A204.1 (cell line): Measurements from ENCODE around the gene GLIS1.

Experiments used
- FAIRE-seq: peaks from 2 replicates; lab custom pipeline; 2012; peaks lifted over from hg19 to GRCh38; lab: Jason Lieb, UNC

Gene GLIS1

GRCh38 chr1:53544728-53545515 lies 194.0 kb downstream of the GLIS1 start:
- FAIRE-seq = no peak

DNA sequence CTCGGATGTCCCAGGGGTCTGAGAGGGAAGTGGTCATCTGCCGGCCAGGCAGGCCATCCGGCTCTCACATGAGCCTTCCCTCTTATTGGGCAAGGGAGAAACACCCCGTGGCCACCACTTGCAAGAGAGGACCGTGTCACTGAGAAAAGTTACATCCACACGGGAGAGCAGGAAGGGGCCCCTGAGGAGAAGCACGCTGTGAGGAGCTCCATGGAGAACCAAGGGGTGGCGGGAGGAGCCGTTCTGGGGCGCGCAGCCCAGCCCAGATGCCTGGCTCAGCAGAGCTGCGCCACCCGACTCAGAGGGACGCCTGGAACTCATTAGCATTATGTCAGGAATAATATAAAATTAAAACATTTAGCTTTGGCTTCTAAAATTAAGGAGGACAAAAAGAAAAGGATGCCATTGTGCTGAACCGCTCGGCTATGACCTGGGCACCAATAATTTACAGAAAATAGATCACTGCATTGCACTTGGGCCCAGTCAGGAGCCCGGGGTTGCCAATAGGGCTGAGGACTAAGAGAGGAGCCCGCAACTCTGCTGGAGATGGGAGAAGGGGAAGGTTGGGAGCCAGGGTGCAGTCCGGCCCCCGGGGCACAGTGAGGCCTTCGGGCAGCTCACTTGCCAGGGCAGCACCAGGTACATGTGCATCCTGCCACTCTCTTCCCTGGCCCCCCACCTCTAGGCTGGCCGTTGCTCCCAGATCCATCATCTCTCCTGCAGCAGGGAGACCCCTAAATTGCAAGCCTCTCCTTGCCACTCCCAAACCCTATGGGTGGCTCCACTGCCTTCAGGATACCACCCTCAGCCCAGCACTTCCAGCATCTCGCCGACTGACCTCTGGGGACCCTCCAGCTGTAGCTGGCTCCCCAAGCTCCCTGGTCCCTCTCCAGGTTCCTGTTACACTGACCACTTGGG lies 194.9 kb downstream of the GLIS1 start:
- no peak for FAIRE-seq

DNA sequence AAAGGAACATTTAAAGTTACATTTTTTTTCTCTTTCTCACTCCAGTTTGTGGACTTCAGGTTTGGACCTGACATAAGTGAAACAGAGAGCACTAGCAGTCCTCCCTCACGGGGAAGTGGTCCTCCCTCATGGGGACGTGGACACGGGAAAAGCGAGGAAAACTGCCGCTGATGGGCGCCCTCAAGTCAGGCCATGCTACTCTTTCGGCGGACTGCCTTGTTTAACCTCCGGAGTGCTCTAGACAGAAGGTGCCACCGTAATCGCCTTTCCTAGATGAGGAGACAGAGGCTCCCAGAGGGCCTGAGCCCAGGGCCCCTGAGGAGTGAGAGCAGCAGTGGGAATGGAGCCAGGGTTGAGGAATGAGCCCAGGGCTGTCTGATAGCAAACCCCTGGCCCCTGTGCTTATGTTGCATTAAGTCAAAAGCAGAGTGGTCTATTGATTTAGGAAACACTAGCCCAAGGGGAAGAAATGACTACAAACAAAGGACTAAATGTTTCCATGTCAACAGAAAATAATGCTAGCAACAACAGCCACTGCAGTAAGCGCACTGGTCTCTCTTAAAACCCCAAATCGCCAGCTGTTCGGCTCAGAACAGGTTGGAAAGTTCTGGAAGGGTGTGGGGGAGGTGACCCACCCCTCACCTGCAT lies 195.7 kb downstream of the GLIS1 start:
- no peak for FAIRE-seq

GRCh38 chr1:53542551-53542950 lies 196.4 kb downstream of the GLIS1 start:
- no peak for FAIRE-seq

- no peak for FAIRE-seq
Measured at GRCh38 chr1:53541761-53542550, 197.0 kb downstream of the GLIS1 start.

DNA sequence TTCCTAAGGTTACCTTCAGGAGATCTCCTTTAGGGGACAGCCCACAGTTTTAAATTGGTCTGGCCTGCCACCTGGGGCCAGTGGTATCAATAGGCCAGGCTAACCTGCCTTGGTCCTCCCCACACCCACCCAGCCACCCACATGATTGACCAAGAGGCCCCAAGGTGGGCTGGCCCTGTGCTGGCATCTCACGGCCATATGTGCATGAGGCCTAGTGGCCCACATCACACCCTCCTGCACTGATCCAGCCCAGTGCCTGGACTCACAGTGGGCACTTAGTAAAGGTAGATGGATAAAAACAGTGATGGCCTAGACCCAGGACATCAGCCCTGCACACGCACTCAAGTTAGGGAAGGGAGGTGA lies 197.7 kb downstream of the GLIS1 start:
- FAIRE-seq = no peak

DNA sequence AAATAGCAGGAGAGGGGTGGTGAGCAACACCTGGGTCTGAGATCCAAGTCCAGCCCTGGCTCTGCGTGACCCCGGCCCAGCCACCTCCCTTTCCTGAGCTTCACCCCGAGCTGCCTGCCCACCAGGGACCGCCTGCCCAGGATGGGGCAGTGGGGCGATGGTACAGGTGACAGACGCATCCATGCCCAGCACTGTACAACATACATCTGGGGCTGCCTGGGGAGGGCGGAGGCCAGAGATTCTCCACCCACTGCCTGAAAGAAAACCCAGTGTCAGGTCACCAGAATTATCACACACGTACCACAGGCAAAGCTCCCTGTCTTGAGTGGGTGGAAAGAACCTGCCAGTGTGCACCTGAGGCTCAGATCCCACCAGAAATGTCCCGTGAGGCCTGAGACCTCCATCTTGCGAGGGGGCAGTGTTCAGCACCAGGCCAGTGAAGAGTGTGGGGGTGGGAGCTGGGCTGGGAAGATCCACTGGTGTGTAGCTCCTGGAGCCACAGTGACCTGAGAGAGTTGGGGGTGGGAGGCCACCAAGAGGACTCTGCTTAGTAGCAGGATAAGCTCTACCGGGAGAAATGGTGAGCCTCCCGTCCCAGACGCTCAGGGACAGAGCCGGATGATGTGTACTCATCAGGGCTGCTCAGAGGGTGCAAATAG lies 198.2 kb downstream of the GLIS1 start:
- FAIRE-seq = no peak

DNA sequence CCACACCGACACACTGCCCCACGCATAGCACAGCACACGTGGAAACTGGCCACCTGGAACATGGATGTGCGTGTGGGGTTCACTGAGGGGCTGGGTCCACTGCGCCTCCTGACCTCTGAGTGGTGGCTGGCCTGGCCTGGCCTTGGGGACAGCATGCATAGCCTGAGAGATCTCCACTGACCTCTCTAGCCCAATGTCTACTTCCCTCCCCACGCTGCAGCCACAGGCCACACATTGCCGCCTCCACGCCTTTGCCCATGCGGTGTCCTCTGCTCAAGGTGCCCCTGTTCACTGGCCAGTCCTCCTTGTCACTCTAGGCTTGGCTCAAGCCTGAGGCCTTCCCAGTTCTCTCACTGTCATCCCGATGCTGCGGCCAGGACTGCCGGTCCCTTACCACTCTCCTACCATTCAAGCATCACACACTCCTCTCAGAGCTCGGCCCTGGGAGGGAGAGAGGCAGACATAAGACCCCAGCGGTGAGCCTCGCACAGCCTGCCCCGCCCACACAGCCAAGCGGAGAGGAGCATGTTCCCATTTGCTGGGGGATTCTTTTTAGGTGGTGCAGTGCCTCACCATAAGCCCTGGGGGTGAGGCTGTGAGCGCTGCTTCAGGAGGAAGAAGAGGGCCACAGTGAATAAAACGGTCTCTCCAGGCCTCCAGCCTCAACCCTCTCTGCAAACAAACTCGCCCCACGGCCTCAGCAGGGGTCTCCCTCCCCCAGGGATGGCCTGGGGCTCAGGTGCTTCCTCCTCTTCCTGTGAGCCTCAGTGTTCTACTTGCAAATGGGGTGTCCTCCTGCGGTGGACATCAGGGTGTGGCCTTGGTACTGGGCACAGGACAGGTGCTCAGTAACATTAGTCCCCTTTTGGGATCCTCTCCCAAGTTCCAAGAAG lies 199.0 kb downstream of the GLIS1 start:
- FAIRE-seq = no peak

DNA sequence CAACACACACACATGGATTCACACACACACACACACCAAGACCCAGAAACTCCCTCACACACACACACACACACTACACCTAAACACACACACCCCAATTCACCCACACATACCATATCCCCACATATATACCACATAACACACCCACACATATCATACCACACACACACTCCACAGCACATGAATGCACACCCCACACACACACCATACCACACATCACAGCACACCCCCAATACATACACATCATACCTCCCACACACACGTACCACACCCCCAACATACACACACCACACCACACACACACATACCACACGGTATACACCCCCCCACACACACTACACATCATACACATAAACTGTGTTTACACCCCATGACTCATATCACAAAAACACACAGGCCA lies 199.7 kb downstream of the GLIS1 start:
- FAIRE-seq = no peak

DNA sequence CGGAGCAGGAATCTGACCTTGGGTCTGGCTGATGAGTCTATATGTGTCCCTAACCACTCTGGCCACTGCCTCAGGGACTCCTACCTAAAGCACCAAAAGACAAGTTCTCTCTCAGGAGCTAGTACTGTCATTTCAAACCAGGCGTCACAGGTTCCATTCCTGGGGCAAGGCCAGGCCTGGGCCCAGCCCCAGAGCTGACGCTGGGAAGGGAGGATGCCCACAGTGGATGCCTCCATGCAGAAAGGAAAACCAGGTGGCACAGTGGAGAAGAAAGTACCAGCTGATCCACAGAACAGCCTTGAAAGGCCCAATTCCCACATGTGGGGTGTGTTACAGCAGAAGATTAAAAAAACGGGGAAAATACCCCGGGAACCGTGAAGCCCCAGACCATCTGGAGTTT lies 202.4 kb downstream of the GLIS1 start:
- no peak for FAIRE-seq

- FAIRE-seq = no peak
Measured at GRCh38 chr1:53535846-53536245, 203.1 kb downstream of the GLIS1 start.

- no peak for FAIRE-seq
Measured at GRCh38 chr1:53535226-53535625, 203.7 kb downstream of the GLIS1 start.

- no peak for FAIRE-seq
Measured at GRCh38 chr1:53532912-53533311, 206.1 kb downstream of the GLIS1 start.

DNA sequence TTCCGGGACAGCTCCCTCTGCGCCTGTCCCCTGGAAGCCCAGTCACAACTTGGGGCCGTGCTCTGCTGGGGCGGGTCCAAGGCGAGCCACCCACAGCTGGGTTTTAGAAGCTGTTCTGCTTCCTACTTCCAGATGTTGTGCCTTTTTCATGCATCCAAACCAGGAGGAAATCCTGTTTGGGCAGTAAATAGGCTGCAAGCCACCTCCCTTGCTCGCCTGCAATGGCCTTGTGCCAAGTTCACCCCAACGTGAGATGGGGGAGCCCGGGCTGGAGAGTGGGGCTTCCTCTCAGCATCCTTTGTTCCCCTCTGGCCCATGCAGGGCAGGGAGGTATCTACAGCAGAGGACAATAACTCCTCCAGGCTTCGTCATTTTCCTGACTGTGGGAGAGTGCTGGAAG lies 206.6 kb downstream of the GLIS1 start:
- FAIRE-seq = no peak

DNA sequence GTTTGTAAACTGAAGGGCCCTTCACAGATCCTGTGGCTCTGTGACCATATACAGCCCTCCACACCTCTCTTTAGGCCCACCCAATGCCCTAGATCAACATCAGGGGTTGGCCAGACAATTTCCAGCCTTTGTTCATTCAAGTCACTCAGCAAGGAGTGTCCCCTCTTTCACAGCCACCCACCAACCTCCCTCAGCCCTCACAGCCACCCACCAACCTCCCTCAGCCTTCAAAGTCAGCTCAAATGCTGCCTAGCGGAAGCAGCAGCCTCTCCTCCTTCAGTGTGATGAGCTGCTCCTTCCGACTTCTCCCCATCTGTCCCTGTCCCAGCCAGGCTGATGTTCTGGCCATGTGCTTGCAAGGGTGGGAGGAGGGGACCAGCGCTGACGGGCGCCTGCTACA lies 208.4 kb downstream of the GLIS1 start:
- no peak for FAIRE-seq

- FAIRE-seq = no peak
Measured at GRCh38 chr1:53529555-53529954, 209.4 kb downstream of the GLIS1 start.

- no peak for FAIRE-seq
Measured at GRCh38 chr1:53527368-53527767, 211.6 kb downstream of the GLIS1 start.

DNA sequence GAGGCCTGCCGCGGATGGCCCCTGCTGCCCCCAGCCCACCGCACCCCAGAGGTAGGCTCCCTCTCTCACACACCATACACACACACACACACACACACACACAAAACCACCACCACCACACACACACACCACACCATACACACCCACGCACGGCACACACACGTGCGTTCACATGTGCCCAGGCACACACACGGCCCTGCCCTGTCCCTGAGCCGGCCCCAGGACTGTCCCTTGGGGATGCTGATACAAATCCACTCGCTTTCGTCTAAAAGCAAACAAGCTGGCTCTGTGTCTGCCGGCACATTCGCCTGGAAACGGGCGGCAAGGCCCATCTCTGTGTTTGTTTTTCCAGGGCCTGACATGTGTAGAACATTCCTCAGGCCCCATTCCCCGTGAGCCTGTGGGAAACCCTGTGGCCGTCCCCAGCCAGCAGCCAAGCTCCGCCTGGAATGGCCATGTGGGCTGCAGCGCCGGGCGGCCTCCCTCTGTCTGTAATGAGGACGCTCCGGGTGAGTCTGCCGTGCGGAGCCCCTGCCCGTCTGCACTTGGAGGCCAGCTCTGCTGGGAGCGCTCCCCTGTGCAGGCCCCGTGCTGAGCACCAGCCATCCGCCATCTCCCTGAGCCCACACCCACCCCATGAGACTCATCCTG lies 212.4 kb downstream of the GLIS1 start:
- FAIRE-seq = no peak

DNA sequence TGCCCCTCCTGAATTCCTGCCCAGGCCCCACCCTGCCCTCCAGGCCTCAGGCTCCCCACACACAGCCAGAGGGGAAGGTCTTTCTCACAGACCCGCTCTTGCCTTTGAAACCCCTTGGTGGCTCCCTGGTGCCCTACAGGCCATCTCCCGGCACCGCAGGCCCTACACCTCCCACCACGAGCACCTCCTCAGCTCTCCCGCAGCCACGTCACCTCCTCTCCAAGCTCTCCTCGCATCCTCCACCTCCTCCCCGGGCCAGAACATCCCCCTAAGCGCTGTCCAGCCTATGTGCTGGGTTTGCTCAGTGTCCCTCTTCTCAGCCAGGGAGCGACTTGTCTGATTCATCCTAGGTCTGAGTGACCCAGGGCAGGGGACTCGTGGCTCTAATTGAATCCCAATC lies 213.4 kb downstream of the GLIS1 start:
- no peak for FAIRE-seq
